Glomerular visceral epithelial cell (primary cell): Measurements from ENCODE around the gene SLC38A2.

ENCODE experiments used
- DNase-seq: peaks from one replicate; pipeline ENCODE4 v3.0.0-alpha.2; 2016; ENCODE audit errors: extremely low spot score

Gene SLC38A2

GRCh38 chr12:46376579-46376978 lies 4.0 kb upstream of the SLC38A2 start:
- no peak for DNase-seq

- no peak for DNase-seq
These were observed 2.1 kb upstream of the SLC38A2 start for GRCh38 chr12:46374711-46375110.

- no peak for DNase-seq
These were observed 1.7 kb upstream of the SLC38A2 start for GRCh38 chr12:46374310-46374709.

- peak; percentile 45 for DNase-seq
These were observed 1.0 kb upstream of the SLC38A2 start for GRCh38 chr12:46373301-46374296.

- DNase-seq: peak; percentile 58
These were observed 642 bp downstream of the SLC38A2 start for GRCh38 chr12:46371718-46372543.

GRCh38 chr12:46370792-46371717 lies 1.5 kb downstream of the SLC38A2 start:
- peak; percentile 90 for DNase-seq

GRCh38 chr12:46370380-46370734 lies 2.2 kb downstream of the SLC38A2 start:
- no peak for DNase-seq

GRCh38 chr12:46369474-46370379 lies 2.8 kb downstream of the SLC38A2 start:
- no peak for DNase-seq

- no peak for DNase-seq
These were observed 3.5 kb downstream of the SLC38A2 start for GRCh38 chr12:46369095-46369473.

GRCh38 chr12:46368684-46369083 lies 3.9 kb downstream of the SLC38A2 start:
- DNase-seq: no peak

GRCh38 chr12:46368138-46368537 lies 4.4 kb downstream of the SLC38A2 start:
- no peak for DNase-seq

GRCh38 chr12:46367351-46368029 lies 5.1 kb downstream of the SLC38A2 start:
- no peak for DNase-seq

GRCh38 chr12:46366771-46367170 lies 5.8 kb downstream of the SLC38A2 start:
- no peak for DNase-seq

- DNase-seq: no peak
These were observed 6.6 kb downstream of the SLC38A2 start for GRCh38 chr12:46365951-46366379.

- peak; percentile 54 for DNase-seq
These were observed 7.6 kb downstream of the SLC38A2 start for GRCh38 chr12:46364777-46365580.

- no peak for DNase-seq
These were observed 8.3 kb downstream of the SLC38A2 start for GRCh38 chr12:46364300-46364696.

GRCh38 chr12:46363582-46364299 lies 8.8 kb downstream of the SLC38A2 start:
- DNase-seq: no peak

GRCh38 chr12:46362895-46363581 lies 9.5 kb downstream of the SLC38A2 start:
- no peak for DNase-seq
